ENCODE results near the gene RGL1.

GRCh38 chr1:183869230-183869629 is 64.3 kb downstream of the RGL1 start:
- TF ChIP-seq CTCF (IDR thresholded peaks at IDR 0.05) (no peak), POLR2A (IDR thresholded peaks at IDR 0.05) (no peak)
